GM19397 (cell line): ENCODE results near the gene CPM.

Experiments
- ATAC-seq: cut with Tn5 transposase; IDR thresholded peaks from one replicate; pipeline ENCODE4 v1.9.1; 2021; ENCODE audit warnings: mild to moderate bottlenecking, moderate library complexity; ENCODE audit not compliant: unreplicated experiment

The CPM gene

DNA sequence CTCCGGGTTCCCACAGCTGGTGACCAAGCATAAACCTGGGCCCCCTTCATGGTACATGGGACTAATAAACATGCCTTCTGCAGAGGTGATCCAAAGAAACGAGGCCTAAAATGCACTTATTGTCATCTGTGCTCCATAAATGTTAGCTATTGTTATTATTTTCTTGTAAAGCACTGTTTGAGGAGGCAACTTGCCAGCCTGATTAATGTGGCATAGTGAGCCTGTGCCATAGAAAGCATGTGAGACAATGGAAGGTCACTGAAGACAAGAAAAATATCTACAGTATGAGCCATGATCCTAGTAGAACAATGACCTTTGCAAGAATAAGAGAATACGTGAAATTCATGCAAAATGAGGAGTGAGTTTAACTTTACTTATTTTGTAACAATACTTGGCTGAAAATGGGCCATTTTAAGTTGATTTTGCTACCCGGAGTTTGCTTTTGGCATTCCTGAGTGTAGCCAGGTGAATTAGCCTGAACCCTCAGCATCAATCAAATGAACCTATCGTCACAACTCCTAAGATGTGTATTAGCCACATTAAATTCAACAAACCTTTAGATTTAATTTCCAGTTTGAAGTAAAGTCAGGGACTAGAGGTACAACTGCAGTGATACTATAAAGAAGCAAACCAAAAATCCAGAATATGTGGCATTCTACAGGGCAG is 52.2 kb downstream of the CPM start:
- ATAC-seq, result no peak

DNA sequence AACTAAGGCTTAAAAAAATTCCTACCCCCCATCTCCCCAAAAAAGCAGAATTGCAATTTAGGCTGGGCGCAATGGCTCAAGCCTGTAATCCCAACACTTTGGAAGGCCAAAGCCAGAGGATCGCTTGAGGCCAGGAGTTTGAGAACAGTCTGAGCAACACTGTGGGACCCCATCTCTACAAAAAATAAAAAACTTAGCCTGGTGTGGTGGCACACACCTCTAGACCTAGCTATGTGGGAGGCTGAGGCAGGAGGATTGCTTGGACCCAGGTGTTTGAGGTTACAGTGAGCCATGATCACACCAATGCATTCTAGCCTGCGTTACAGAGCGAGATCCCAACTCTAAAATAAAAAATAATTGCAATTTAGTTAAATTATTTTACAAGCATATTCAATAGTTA is 54.1 kb downstream of the CPM start:
- ATAC-seq, result no peak

DNA sequence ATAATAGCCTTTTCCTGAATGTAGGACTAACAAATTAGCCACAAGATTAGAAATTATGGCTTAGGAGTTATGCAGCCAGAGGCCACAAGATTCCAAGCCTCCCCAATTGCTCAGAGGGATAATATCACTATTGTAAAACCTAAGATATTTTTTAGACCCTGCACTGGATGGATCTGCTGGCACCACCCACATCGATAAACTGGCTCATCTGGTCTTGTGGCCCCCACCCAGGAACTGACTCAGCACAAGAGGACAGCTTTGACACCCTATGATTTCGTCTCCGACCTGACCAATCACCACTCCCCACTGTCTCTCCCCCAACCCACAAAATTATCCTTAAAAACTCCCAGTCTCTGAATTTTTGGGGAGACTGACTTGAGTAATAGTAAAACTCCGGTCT is 54.7 kb downstream of the CPM start:
- ATAC-seq, result no peak

DNA sequence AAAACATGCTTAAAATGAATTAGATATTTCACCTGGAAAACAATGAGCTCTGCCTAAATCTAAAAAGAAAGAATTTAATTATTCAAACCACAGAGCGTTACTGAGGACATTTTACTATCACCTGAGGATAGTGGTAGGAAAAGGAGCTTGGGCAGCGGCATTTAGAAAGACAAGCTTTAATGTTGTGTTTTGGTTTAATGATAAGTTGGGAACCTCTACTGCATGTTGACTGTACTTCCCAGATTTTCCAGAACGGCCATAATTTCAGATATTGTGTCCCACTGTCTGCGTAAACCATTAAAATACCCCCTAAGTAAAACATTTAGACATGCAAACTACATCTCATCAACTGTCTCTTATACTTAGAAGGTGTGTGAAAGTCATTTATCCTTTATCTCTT is 55.4 kb downstream of the CPM start:
- ATAC-seq, result no peak

DNA sequence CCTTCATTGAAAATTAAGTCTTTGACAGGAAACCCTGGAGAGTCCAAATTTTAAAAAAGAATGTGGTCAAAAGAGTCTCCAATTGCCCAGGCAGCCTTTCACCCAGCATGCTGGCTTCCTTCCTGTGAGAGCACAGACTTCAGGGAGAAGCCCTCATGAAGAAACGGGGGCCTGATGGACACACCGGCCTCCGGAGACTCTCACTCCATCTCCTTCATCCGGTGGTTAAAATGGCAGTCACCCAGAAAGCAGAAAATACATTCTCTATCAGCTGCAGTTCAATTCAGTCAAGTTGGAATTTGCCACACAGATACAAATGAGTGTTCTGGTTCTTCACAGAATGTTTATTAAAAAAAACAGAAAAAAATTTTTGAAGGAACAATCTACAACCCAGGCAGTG is 56.5 kb downstream of the CPM start:
- ATAC-seq, result no peak

DNA sequence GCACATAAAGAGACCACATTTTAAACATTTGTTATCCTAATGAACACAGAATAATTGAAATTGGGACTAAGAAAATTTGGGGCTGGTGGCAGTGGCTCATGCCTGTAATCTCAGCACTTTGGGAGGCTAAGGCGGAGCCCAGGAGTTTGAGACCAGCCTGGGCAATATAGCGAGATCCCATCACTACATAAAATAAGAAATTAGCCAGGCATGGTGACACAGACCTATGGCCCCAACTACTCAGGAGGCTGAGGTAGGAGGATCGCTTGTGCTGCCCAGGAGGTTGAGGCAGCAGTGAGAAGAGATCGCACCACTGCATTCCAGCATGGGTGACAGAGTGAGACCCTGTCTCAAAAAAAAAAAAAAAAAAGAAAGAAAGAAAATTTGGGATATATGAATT is 59.7 kb downstream of the CPM start:
- ATAC-seq, result no peak

DNA sequence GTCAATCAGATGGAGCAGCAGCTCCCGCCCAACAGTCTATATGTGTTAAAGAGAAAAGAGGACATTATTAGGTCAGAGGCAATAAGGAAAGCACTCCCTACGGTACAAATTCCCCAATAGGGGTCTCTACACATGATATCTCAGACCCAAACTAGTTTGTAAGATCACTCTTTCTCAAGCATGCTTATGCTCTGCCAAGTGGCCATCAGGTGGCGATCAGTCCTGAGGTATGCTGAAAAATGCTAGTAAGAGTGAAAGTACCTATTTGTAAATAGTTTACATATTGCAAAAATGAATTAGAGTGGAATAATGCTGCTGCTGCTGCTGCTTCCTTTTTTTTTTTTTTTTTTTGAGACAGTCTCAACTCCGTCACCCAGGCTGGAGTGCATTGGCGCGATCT is 61.0 kb downstream of the CPM start:
- no peak for ATAC-seq

DNA sequence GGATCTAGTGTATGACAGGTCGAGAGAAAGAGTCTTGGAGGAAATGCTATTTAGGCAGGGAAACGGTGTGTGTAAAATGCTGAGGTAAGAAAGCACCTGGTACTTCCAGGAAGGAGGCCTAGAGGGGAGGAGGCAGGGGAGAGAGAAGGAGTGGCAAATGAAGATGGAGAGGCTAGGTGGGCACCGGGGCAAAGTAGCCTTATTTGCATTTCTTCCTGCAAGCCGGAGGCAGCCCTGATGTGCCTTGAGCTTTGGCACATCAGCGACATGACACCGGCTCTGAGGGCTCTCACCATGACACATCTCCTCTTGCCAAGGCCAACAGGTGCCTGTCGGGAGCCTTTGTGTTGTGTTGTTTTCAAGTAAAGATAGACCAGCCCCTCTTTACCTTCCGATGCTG is 61.6 kb downstream of the CPM start:
- ATAC-seq, result no peak

DNA sequence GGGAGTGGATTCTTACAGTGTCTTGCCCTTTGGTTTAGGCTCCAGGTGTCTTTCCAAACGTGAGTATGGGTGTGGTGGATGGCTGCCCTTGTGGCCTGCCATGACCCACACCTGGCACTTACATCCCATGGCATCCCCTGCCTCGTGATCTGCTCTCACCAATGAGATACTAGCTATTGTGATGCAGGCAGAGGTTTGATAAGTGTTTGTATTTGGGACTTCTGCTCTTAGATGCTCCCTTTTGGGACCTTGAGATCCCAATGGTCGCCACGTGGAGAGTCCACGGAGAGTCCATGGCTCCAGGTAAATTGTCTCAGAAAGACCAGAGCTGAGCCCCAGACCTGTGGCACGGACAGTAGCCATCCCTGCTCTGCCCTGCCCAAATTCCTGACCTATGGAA is 62.5 kb downstream of the CPM start:
- ATAC-seq, result no peak

DNA sequence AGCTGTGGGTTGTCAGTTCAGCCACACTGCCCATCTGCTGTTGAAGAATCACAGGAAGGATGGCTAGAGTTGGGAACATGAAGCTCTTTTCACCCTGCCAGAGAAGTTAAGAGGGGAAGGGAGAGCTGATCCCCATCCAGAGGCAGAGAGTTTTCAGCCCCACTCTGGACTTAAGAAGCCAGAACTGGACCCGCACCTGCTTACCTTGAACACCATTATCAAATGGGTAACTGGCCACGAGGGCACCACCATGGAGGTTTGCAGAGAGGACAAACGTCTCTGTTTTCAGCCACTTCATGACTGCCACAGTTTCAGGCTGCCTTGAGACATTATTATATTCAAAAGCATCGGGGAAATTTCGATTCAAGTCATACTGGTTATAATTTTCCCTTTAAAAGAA is 63.0 kb downstream of the CPM start:
- ATAC-seq, result no peak

DNA sequence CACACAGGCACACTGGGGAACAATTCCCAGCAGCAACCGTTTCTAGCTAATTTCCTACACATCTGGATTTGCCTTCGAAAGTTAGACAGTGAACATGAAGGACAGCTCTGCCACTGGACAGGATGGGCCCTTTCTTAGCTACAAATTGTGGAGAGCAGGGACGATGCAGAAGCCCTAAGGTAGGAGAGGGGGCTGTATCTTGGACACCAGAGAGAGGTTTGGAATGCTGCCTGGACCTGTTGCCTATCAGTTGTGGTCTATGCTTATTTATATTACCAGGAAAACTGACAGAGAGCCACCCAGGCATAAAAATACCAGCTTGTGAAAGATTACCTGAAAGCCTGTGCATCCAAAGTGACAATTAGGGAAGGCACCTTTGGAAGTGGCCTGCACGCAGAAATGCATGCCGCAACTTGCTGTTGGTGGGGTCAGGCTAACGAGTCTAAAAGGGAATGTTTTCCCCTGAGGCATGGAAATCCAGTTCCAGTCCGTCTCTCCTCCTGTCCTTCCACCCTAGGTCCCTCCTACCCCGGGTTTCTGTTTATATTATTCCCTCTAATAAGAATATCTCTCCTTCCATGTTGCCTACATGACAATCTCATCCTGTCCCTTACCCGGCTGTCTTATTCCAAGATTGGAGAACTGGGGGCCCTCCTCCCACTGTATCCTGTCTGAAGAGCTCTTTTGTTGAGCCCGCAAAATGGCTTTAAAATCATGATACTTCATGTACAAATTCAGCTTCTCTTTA is 64.8 kb downstream of the CPM start:
- no peak for ATAC-seq

DNA sequence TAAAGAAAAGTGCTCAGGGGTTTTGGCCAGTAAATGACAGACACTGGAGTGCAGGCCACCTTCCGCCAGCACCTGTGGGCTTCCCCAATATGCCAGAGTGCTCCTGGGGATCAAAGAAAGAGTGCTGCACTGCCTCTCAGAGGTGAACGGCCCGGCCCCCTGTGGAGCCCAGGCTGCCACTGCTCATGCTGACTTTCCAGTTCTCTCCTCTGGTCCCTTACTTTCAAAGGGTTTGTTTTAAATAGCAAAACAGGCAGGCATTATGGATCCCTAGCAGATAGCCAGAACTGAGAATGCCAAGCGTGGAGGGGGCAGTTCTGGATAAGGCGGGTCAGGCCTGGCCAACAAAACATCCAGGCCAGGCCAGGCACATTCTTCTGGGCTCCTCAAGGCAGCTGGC is 65.4 kb downstream of the CPM start:
- no peak for ATAC-seq

DNA sequence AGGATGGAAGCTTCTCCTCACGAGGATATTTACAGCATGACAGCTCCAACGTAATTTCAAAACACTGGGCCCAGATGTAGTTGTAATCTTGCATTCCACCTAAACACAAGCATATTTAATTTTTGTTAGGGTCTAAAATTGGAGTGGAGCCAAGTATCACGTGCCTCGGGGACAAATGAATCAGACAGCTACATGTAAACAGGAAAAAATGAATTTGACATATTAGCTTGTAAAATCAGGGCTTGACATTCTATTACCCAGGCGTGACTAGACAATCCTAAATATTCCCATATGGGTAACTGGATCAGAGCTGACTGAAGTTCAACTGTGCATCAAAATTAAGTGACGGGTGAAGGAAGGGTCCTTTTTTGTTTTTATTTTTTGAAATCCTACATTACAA is 66.0 kb downstream of the CPM start:
- no peak for ATAC-seq

DNA sequence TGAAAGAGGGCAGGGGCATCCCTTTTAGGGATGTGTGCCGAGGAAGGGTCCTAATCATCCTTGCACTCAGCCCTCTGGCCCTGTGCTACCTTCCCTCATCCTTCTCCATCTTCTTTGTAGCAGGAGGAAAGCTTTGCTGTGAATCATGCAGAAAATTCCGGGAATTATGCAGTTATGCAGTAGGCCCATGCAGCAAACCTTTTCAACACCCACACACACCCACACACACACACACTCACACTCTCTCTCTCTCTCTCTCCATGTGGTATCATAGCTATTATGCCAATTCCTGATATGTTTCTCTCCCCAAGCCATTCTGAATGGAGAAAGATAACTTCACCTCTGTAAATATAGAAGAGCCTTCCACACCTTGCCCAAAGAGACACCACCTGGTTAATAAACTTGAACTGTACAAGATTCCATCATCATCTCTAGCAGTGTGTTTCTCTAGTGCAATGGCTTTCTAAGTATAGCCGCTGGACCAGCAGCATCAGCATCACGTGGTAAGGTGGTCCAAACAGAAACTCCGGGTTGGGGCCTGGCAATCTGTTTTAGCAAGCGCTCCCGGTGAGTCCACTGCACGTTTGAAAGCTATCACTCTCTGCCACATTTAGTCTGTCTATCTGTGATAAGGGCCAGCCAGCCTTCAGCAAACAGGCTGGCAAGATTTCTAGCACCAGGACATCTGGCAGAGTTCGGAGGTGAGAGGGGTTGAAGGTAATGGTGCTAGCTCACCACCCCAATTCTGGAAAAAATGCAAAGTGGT is 67.4 kb downstream of the CPM start:
- ATAC-seq, result no peak

DNA sequence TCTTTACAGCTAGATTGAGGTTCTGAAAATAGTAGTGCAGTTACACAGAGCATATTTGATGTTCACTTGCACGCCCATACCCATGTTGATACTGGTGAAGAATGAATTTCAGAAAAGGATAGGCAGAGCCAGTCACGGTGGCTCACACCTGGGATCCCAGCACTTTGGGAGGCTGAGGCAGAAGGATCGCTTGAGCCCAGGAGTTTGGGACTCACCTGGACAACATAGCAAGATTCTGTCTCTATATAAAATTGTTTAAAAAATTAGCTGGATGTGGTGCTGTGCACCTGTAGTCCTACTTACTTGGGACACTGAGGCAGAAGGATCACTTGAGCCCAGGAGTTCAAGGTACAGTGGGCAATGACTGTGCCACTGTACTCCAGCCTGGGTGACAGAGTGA is 68.4 kb downstream of the CPM start:
- ATAC-seq, result no peak

DNA sequence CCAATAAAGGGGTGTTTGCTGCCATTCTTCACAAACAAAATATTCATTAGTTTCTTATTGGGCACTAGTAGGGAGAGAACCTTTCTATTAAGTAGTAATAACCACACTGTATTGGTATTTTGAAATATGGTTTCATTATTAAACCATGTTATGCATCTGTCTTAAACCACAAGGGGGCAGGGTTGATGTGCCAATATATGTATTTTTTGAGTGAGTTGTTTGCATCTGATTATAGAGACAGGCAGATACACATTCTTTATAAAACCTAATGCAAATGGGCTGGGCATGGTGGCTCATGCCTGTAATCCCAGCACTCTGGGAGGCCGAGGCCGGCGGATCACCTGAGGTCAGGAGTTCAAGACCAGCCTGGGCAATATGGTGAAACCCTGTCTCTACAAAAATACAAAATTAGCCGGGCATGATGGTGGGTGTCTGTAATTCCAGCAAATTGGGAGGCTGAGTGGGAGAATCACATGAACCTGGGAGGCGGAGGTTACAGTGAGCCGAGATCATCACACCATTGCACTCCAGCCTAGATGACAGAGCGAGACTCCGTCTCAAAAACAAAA is 69.0 kb downstream of the CPM start:
- ATAC-seq, result peak; percentile 58

DNA sequence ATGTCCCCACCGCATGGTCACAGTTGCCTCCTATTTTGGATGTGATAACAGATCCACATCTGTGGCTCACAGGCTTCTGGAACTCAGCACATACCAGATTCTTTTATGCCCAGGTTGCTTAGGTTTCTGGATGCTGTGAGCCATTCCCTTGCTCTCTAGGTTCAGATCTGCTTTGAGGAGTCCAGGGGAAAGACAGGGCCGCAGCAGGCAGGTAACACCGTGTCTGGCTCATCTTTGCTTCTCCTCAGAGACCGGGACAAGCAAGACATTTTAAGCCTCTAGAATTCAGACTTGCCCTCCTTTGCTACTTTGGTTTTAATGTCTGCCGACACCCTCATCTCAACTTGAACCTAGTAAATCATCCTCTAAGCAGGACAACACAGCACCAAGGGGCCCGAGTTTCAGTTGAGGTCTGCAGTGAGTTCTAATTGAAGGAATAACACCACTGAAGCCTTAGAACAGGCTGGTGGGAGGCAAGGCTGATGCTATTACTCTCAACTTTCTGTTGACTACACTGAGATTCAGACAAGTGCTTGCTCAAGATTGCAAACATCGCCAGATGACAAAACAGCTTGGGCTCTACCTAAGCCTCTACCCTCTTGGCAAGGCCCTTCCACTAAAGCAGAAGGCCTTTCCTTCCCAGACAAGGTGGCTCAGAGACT is 69.7 kb downstream of the CPM start:
- ATAC-seq, result no peak

DNA sequence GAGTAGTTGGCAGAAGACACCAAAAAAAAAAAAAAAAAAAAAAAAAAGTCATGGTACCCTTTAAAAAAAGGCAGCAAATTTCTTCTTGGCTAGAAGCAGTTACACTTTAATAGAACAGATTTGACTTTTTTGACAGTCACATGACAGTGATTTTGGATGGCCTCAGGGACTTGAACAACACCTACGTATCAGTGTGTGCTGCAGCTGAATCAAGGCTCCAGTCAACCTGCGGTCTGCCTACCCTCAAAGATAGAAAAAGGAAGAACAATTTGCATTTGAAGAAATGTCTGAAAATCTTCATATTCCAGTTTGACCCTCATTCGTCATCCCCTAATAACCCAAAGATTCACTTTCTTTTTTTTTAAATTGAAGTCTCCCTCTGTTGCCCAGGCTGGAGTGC is 71.1 kb downstream of the CPM start:
- ATAC-seq, result no peak

DNA sequence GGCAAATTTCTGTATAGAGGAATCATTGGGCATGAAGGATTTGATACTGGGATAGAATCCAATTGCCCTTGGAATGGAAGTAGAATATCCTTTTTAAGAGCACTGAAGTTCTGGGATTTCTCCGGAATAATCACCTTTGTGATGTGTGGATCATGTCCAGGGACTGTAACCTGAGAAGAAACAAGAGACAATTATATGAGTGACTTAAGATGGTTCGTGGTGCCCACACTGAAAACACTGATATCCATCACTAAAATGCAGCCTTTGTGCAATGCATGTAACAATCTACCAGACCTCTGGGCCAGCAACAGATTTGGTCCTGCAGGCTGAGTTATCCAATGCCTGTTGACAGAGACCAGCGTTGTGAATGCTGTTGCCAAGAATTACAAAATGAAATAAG is 76.5 kb downstream of the CPM start:
- ATAC-seq, result no peak

DNA sequence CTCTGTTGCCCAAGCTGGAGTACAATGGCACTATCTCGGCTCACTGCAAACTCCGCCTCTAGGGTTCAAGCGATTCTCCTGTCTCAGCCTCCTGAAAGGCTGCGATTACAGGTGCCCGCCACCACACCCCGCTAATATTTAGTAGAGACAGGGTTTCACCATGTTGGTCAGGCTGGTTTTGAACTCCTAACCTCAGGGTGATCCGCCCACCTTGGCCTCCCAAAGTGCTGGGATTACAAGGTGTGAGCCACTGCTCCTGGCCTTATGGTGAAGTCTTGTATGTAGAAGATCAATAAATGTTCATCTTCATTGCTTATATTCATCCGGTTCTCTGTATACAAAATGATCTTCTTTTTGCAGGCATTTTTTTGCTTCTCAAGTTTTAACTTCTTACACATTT is 77.2 kb downstream of the CPM start:
- no peak for ATAC-seq

DNA sequence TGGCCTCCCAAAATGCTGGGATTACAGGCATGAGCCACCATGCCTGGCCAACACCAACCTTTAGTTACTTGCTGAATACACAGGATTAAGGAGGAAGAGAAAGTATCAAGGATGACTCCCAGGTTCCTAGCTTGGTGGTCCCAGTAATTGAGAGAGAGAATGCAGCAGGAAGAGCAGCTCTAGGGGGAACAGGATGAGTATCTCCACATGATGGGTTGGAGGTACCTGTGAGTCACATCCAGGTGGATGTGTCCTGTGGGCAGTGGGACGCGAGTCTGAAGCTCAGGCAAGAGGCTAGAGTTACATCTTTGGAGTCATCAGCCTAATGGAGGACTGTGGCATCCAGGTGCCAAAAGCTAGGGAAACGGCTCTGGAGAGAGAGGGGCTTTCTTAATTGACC is 77.9 kb downstream of the CPM start:
- no peak for ATAC-seq
